GM19467 (cell line): Measurements from ENCODE around the gene ZNF597.

Source experiments
- ATAC-seq: cut with Tn5 transposase; IDR thresholded peaks from one replicate; pipeline ENCODE4 v1.9.1; 2021; ENCODE audit warnings: mild to moderate bottlenecking, moderate library complexity; ENCODE audit not compliant: unreplicated experiment

The ZNF597 gene

GRCh38 chr16:3457434-3458252, 14.3 kb upstream of the ZNF597 start:
- peak; percentile 74 for ATAC-seq

- ATAC-seq, result no peak
These were observed 11.4 kb upstream of the ZNF597 start for GRCh38 chr16:3454631-3455147.

DNA sequence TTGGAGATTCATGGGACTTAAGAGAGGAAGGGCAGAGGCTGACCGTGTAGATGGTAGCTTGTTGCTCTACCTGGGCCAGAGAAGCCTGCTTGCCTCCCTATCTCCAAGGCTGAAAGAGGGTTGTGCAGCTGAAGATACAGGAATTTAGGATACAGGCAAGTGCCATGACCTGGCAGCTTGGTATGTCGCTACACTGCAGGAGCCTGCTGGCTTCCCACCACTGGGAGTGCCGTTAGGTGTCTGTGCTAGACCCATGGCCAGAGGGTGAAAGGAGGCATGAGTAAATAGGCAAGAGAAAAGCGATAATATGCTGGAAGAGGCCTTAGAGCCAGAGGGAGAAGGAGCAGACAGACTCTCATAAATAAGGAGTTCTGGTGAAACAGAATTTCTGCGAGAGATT, 10.8 kb upstream of the ZNF597 start:
- no peak for ATAC-seq

DNA sequence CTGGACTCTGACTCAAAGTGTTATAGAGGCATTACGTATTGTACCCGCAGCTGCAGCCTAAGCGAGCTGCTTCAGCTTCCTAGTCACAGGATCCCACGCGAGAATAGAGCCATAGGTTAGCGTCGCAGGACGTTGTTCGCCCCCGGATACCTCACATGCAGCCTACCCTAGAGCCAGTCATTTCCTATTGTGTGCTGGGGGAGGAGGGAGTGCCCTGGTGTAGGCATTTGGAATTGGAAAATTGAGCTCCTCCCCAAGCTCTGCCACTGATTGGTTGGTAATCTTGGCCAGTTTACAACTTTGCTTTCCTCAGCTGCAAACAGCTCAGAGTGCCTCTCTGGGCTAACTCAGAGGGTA, 706 bp upstream of the ZNF597 start:
- ATAC-seq, result peak; percentile 22

DNA sequence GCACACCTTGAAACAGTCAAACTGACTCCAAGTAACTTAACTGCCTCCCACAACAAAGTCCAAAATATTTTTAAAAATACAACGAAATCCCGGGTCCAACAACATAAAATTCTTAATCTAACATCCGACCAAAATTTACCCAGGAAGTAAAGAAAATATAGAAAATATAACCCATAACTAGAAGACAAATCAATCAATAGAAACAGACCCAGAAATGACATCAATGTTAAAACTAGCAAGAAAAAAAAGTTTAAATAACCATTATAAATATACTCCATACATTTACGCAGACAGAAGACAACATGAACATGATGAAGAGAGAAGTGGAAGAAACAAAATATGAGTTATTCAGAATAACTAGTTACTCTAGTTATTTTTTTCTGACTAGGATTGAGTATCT, 3.7 kb downstream of the ZNF597 start:
- no peak for ATAC-seq

DNA sequence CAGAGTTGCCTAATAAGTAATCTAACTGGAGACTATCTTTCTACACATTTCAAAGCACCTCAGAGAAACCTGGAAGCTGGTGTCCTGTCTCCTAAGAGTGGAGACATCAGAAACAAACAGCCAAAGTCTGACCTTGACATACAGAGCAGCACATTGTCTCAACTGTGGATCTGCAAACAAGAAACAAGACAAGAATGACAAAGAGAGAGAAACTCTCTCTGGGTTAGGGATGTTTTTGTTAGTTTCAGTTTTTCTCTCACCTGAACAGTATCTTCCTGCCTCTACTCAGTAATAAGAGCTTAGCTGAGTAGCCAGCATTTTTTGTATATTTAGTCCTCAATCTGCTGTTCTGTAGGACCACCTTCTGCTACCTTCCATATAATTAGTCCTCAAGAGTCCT, 8.9 kb downstream of the ZNF597 start:
- no peak for ATAC-seq

- ATAC-seq, result no peak
These were observed 11.5 kb downstream of the ZNF597 start for GRCh38 chr16:3431779-3432219.

- ATAC-seq, result no peak
These were observed 29.4 kb downstream of the ZNF597 start for GRCh38 chr16:3413730-3414379.

DNA sequence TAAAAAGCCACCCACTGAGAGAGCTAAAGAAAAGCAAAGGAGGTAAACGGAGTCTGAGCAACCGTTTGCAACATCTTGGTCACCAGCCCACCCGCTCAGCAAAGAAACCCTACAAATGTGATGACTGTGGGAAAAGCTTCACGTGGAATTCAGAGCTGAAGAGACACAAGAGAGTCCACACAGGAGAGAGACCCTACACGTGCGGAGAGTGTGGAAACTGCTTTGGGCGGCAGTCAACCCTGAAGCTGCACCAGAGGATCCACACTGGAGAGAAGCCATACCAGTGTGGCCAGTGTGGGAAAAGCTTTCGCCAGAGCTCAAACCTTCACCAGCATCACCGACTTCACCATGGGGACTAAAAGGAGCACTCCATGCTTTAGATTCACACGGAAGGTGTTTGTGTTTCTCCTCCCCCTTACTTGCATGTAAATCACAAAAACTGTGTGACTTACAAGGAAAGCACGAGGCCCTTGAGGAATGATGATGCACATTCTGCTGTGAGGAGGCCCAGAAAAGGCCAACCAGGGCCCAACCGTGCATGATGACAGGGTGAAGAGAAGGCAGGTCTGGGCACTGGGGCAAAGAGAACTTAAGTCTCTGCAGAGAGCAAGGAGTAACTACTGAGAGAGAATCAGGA, 34.6 kb downstream of the ZNF597 start:
- no peak for ATAC-seq

DNA sequence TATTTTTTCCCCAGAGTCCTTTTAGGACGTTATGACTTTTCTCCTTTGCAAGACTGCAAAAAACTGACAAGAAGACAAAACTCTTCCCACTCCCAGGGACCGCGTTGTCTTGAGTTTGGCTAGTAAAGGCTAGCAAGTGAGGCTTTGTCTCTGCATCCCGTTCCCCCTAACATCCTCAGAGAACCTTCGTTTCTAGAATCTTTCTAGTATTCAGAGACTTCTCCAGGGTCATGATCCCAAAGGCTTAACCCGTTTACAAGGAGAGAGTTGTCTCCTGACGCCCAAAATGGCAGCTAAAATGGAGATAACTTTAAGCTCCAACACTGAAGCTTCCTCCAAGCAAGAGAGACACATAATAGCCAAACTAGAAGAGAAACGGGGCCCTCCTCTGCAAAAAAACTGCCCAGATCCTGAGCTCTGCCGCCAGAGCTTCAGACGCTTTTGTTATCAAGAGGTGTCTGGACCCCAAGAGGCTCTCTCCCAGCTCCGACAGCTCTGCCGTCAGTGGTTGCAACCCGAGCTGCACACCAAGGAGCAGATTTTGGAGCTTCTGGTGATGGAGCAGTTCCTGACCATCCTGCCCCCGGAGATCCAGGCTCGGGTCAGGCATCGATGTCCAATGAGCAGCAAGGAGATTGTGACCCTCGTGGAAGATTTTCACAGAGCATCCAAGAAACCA, 41.4 kb downstream of the ZNF597 start:
- ATAC-seq, result no peak

DNA sequence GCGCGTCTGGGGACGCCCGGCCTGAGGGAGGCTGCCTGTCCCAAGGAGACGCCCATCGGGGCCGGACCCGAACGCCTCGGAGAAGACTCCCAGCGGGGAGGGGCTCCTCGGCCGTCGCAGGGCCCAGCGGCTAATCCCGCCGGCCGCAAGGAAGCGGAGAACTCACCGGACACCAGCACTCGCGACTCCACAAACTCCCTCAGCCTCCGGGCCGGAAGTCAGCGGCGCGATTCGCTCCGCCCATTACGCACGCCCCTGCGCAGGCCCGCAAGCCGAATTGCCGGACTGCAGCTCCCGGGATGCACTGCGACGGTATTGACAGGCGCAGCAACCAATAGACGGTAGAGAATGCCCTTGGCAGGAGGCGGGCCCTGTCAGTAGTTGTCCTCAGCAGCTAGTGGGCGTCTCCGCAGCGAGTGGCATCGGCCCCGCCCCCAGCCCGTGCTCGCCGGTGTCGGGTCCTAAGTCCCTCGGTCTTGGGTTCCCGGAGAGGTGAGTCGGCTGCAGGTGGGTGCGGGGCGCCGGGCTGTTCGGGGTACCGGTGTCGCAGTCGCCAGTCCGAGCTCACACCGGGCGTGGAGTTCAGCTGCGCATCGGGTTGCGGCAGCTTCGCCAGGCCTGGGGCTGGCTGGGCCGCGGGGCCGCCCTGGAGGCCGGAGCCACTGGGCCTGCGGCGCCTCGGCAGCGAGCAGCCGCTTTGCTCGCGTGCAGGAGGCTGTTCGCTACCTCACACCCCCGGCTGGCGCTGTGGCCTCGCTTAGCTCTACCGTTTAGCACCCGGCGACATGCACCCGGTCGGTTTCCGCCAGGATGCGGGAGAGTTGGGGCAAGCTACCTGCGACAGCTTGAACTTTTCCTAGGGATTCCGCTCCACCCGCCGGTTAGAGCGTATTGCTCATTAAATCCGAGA, 42.3 kb downstream of the ZNF597 start, which contains the start of the genes ZNF174 and ZSCAN32:
ZNF174 (plus strand) TSS at position 437 of the 910 bp plus-strand sequence. CDS start 790 bp downstream, outside the sequence.
ZSCAN32 (minus strand) TSS at position 226 of the 910 bp plus-strand sequence. CDS start 3,447 bp downstream, outside the sequence.
- ATAC-seq, result peak; percentile 97

DNA sequence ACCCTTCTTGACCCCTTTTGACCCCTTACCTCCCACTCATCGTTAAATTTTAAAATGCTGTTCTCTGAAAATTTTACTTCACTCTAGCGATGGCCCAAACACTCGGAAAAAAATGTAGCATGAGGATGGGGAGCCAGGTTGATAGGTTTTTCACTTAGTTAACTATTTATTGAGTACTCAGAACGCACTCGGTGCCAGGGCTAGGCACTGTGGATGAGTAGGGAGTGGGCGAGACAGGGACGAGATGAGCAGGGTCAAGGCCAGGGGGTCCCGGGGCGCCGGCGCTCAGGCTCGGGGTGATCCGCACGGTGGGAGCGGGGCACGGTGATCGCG, 42.9 kb downstream of the ZNF597 start:
- ATAC-seq, result no peak

GRCh38 chr16:3389663-3390338, 53.5 kb downstream of the ZNF597 start:
- no peak for ATAC-seq

DNA sequence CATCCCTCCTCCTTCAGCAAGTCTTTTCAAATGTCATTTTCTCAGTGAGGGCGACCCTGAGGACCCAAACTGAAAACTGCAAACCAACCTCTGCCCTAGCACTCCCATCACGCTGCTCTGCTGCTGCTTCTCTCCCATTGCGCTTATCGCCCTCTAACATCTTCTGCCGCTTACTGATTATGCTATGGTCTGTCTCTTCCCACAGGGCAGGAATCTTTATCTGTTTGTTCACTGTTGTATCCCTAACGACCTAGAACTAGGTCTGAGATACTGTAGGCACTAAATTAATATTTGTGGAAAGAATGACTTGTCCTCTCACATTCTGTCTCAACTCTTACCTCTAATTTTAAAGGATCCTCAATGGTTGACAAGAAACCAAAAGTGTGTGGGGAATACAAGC, 55.0 kb downstream of the ZNF597 start:
- no peak for ATAC-seq

- ATAC-seq, result no peak
These were observed 60.3 kb downstream of the ZNF597 start for GRCh38 chr16:3383045-3383448.
